WTC11 (cell line): Measurements from ENCODE around the gene IL1RAPL1. TPM values are rescaled to one million over a fixed set of nuclear protein-coding genes. Genes with fewer than 3 reads are reported as not detected.

Experiments used
- ATAC-seq: fragments of 200-7000 bp; cut with Tn5 transposase; 2 replicates; pipeline ENCODE4 v1.10.0; 2021; ENCODE audit warnings: mild to moderate bottlenecking, moderate library complexity
- CTCF ChIA-PET: fragments of 300-600 bp; sonication (Branson Sonifier 250); formaldehyde crosslinking; loops from one replicate; lab custom pipeline; 2021; ENCODE audit warnings: antibody characterized with exemption; lab: Charles Lee
- POLR2A ChIA-PET: fragments of 350-600 bp; sonication (Branson Sonifier 250); formaldehyde crosslinking; loops from one replicate; lab custom pipeline; 2021; ENCODE audit warnings: antibody characterized with exemption; lab: Charles Lee
- DNase-seq: peaks from one replicate; pipeline ENCODE4 v3.0.0; 2021; ENCODE audit warnings: low spot score
- H3K27ac Mint-ChIP-seq: 2 replicates; pipeline ENCODE4 v1.8.0; 2021; ENCODE audit warnings: mixed read lengths
- H3K27me3 Mint-ChIP-seq: 2 replicates; pipeline ENCODE4 v1.8.0; 2021; ENCODE audit warnings: low read depth, mild to moderate bottlenecking, moderate library complexity, mixed read lengths
- H3K36me3 Mint-ChIP-seq: 2 replicates; pipeline ENCODE4 v1.8.0; 2021; ENCODE audit warnings: mixed read lengths
- H3K4me1 Mint-ChIP-seq: 2 replicates; pipeline ENCODE4 v1.8.0; 2022; ENCODE audit warnings: mixed read lengths
- H3K4me3 Mint-ChIP-seq: 2 replicates; pipeline ENCODE4 v1.8.0; 2021; ENCODE audit warnings: mild to moderate bottlenecking, moderate library complexity, mixed read lengths
- H3K9me3 Mint-ChIP-seq: 2 replicates; pipeline ENCODE4 v1.8.0; 2021; ENCODE audit warnings: mixed read lengths
- CBFB ChIP-seq: sonication (generic); formaldehyde crosslinking; IDR thresholded peaks from 2 replicates; pipeline ENCODE4 v1.8.1; 2022; ENCODE audit warnings: mild to moderate bottlenecking, low read depth, missing genetic modification reagents
- ETV6 ChIP-seq: sonication (generic); formaldehyde crosslinking; IDR thresholded peaks from 2 replicates; pipeline ENCODE4 v1.8.1; 2022; ENCODE audit warnings: mild to moderate bottlenecking, missing genetic modification reagents
- RELA ChIP-seq: sonication (generic); formaldehyde crosslinking; IDR thresholded peaks from 2 replicates; pipeline ENCODE4 v1.8.1; 2022; ENCODE audit warnings: missing genetic modification reagents, mild to moderate bottlenecking, borderline replicate concordance
- SMAD3 ChIP-seq: sonication (generic); formaldehyde crosslinking; IDR thresholded peaks from 2 replicates; pipeline ENCODE4 v1.8.0; 2022; ENCODE audit warnings: missing genetic modification reagents, mild to moderate bottlenecking, borderline replicate concordance
- SMAD4 ChIP-seq: sonication (generic); formaldehyde crosslinking; IDR thresholded peaks from 2 replicates; pipeline ENCODE4 v1.8.0; 2022; ENCODE audit warnings: mild to moderate bottlenecking, missing genetic modification reagents
- SP1 ChIP-seq: sonication (generic); formaldehyde crosslinking; conservative IDR thresholded peaks from 2 replicates; pipeline ENCODE4 v1.8.1; 2022; ENCODE audit warnings: missing genetic modification reagents
- ZNF121 ChIP-seq: sonication (generic); formaldehyde crosslinking; IDR thresholded peaks from 2 replicates; pipeline ENCODE4 v1.8.0; 2023; ENCODE audit warnings: missing genetic modification reagents
- ZNF138 ChIP-seq: sonication (generic); formaldehyde crosslinking; conservative IDR thresholded peaks from 2 replicates; pipeline ENCODE4 v1.8.1; 2022; ENCODE audit warnings: mild to moderate bottlenecking, moderate library complexity, missing genetic modification reagents
- ZNF396 ChIP-seq: fragments of 250-450 bp; sonication (Bioruptor Pico); IDR thresholded peaks from 2 replicates; pipeline ENCODE4 v1.8.0; 2021; ENCODE audit warnings: mild to moderate bottlenecking, moderate library complexity, borderline replicate concordance
- ZNF416 ChIP-seq: fragments of 250-450 bp; sonication (Bioruptor Pico); IDR thresholded peaks from 2 replicates; pipeline ENCODE4 v1.9.0; 2021; ENCODE audit warnings: mild to moderate bottlenecking, inconsistent platforms
- total RNA-seq: library from RNA; stranded (reverse); gene quantifications from 3 replicates; pipeline ENCODE4 v1.2.3, GENCODE V29; 2021
- TF ChIP-seq, protein P1 (sequence below): sonication (generic); formaldehyde crosslinking; IDR thresholded peaks from 2 replicates; pipeline ENCODE4 v1.8.1; 2022; ENCODE audit warnings: low read depth, missing genetic modification reagents, borderline replicate concordance
- TF ChIP-seq, protein P2 (sequence below): sonication (generic); formaldehyde crosslinking; IDR thresholded peaks from 2 replicates; pipeline ENCODE4 v1.8.1; 2023; ENCODE audit warnings: mild to moderate bottlenecking, missing genetic modification reagents, moderate library complexity
- TF ChIP-seq, protein P3 (sequence below): sonication (generic); formaldehyde crosslinking; IDR thresholded peaks from 2 replicates; pipeline ENCODE4 v1.8.0; 2023; ENCODE audit warnings: mild to moderate bottlenecking, missing genetic modification reagents
- TF ChIP-seq, protein P4 (sequence below): sonication (generic); formaldehyde crosslinking; IDR thresholded peaks from 2 replicates; pipeline ENCODE4 v1.8.1; 2023; ENCODE audit warnings: mild to moderate bottlenecking, missing genetic modification reagents
- TF ChIP-seq, protein P5 (sequence below): sonication (generic); formaldehyde crosslinking; IDR thresholded peaks from 2 replicates; pipeline ENCODE4 v1.8.1; 2023; ENCODE audit warnings: mild to moderate bottlenecking, moderate library complexity, missing genetic modification reagents
- TF ChIP-seq, protein P6 (sequence below): fragments of 250-450 bp; sonication (Bioruptor Pico); IDR thresholded peaks from 2 replicates; pipeline ENCODE4 v1.9.0; 2021; ENCODE audit warnings: mild to moderate bottlenecking
- TF ChIP-seq, protein P7 (sequence below): fragments of 250-450 bp; sonication (Bioruptor Pico); IDR thresholded peaks from 2 replicates; pipeline ENCODE4 v2.1.2; 2022; ENCODE audit warnings: mild to moderate bottlenecking, moderate library complexity
- TF ChIP-seq, protein P8 (sequence below): fragments of 250-450 bp; sonication (Bioruptor Pico); IDR thresholded peaks from 2 replicates; pipeline ENCODE4 v1.9.0; 2021; ENCODE audit warnings: mild to moderate bottlenecking, borderline replicate concordance

Gene IL1RAPL1
- total RNA-seq, 1 experiment from 2014 or later: 0.13 TPM

DNA sequence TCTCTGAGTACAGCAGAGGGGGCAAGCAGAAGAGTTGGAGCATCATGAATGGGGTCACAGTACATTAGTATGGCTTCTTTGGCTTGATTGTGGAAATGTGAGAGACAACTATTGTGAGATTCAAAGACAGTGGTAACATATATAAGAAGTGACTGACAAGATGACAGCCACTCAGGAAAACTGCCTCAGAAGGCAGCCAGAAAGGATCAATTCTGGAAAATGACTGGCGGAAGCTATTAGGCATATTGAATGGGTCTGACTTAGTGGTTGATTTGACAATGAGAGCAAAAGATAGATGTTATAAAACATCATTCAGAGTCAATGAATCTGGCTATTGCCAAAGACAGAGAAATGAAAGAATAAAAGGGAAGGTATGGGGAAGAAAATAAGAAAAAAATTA lies 1282.6 kb downstream of the IL1RAPL1 start (continued):
- TF ChIP-seq, protein P1, sequence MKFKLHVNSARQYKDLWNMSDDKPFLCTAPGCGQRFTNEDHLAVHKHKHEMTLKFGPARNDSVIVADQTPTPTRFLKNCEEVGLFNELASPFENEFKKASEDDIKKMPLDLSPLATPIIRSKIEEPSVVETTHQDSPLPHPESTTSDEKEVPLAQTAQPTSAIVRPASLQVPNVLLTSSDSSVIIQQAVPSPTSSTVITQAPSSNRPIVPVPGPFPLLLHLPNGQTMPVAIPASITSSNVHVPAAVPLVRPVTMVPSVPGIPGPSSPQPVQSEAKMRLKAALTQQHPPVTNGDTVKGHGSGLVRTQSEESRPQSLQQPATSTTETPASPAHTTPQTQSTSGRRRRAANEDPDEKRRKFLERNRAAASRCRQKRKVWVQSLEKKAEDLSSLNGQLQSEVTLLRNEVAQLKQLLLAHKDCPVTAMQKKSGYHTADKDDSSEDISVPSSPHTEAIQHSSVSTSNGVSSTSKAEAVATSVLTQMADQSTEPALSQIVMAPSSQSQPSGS: no peak
- TF ChIP-seq, protein P2, sequence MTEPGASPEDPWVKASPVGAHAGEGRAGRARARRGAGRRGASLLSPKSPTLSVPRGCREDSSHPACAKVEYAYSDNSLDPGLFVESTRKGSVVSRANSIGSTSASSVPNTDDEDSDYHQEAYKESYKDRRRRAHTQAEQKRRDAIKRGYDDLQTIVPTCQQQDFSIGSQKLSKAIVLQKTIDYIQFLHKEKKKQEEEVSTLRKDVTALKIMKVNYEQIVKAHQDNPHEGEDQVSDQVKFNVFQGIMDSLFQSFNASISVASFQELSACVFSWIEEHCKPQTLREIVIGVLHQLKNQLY (CRISPR knock-in tag): no peak
- no peak for TF ChIP-seq ZNF138 (CRISPR knock-in tag)
- TF ChIP-seq SMAD3 (CRISPR knock-in tag): no peak
- TF ChIP-seq, protein P3, sequence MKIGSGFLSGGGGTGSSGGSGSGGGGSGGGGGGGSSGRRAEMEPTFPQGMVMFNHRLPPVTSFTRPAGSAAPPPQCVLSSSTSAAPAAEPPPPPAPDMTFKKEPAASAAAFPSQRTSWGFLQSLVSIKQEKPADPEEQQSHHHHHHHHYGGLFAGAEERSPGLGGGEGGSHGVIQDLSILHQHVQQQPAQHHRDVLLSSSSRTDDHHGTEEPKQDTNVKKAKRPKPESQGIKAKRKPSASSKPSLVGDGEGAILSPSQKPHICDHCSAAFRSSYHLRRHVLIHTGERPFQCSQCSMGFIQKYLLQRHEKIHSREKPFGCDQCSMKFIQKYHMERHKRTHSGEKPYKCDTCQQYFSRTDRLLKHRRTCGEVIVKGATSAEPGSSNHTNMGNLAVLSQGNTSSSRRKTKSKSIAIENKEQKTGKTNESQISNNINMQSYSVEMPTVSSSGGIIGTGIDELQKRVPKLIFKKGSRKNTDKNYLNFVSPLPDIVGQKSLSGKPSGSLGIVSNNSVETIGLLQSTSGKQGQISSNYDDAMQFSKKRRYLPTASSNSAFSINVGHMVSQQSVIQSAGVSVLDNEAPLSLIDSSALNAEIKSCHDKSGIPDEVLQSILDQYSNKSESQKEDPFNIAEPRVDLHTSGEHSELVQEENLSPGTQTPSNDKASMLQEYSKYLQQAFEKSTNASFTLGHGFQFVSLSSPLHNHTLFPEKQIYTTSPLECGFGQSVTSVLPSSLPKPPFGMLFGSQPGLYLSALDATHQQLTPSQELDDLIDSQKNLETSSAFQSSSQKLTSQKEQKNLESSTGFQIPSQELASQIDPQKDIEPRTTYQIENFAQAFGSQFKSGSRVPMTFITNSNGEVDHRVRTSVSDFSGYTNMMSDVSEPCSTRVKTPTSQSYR (CRISPR knock-in tag): no peak
- TF ChIP-seq SMAD4 (CRISPR knock-in tag): no peak

DNA sequence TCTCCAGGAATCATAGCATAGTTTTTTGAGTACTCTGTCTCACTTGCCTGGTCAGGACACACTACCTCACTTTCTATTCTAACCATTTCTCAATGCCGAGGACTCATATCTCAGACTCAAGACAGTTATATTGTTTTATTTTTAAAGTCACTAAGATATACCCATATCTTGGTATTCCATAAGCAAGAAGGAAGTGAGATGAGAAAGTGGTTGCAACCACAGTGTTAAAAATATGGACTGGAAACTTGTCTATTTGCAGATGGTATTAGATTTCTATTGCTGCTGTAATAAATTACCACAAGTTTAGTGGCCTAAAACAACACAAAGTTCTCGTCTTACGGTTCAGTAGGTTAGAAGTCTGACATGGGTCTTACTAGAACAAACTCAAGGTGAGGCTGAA lies 1283.4 kb downstream of the IL1RAPL1 start:
- no peaks in the 10 kb centered on the region for H3K36me3 Mint-ChIP-seq
- no peak overlapping the region for H3K4me3 Mint-ChIP-seq
- no peaks in the 10 kb centered on the region for H3K27me3 Mint-ChIP-seq
- ChIA-PET POLR2A (no interaction called here), CTCF (no interaction called here)
- DNase-seq: no peak
- no peaks in the 10 kb centered on the region for H3K4me1 Mint-ChIP-seq
- H3K27ac Mint-ChIP-seq: no peak overlapping the region
- ATAC-seq: no peak
- no peaks in the 10 kb centered on the region for H3K9me3 Mint-ChIP-seq
- no peak for TF ChIP-seq ETV6 (CRISPR knock-in tag)
- TF ChIP-seq, protein P4, sequence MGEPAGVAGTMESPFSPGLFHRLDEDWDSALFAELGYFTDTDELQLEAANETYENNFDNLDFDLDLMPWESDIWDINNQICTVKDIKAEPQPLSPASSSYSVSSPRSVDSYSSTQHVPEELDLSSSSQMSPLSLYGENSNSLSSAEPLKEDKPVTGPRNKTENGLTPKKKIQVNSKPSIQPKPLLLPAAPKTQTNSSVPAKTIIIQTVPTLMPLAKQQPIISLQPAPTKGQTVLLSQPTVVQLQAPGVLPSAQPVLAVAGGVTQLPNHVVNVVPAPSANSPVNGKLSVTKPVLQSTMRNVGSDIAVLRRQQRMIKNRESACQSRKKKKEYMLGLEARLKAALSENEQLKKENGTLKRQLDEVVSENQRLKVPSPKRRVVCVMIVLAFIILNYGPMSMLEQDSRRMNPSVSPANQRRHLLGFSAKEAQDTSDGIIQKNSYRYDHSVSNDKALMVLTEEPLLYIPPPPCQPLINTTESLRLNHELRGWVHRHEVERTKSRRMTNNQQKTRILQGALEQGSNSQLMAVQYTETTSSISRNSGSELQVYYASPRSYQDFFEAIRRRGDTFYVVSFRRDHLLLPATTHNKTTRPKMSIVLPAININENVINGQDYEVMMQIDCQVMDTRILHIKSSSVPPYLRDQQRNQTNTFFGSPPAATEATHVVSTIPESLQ (CRISPR knock-in tag): no peak
- TF ChIP-seq, protein P5, sequence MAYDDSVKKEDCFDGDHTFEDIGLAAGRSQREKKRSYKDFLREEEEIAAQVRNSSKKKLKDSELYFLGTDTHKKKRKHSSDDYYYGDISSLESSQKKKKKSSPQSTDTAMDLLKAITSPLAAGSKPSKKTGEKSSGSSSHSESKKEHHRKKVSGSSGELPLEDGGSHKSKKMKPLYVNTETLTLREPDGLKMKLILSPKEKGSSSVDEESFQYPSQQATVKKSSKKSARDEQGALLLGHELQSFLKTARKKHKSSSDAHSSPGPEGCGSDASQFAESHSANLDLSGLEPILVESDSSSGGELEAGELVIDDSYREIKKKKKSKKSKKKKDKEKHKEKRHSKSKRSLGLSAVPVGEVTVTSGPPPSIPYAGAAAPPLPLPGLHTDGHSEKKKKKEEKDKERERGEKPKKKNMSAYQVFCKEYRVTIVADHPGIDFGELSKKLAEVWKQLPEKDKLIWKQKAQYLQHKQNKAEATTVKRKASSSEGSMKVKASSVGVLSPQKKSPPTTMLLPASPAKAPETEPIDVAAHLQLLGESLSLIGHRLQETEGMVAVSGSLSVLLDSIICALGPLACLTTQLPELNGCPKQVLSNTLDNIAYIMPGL: no peak
- no peak for TF ChIP-seq ZNF416 (CRISPR knock-in tag)
- TF ChIP-seq, protein P6, sequence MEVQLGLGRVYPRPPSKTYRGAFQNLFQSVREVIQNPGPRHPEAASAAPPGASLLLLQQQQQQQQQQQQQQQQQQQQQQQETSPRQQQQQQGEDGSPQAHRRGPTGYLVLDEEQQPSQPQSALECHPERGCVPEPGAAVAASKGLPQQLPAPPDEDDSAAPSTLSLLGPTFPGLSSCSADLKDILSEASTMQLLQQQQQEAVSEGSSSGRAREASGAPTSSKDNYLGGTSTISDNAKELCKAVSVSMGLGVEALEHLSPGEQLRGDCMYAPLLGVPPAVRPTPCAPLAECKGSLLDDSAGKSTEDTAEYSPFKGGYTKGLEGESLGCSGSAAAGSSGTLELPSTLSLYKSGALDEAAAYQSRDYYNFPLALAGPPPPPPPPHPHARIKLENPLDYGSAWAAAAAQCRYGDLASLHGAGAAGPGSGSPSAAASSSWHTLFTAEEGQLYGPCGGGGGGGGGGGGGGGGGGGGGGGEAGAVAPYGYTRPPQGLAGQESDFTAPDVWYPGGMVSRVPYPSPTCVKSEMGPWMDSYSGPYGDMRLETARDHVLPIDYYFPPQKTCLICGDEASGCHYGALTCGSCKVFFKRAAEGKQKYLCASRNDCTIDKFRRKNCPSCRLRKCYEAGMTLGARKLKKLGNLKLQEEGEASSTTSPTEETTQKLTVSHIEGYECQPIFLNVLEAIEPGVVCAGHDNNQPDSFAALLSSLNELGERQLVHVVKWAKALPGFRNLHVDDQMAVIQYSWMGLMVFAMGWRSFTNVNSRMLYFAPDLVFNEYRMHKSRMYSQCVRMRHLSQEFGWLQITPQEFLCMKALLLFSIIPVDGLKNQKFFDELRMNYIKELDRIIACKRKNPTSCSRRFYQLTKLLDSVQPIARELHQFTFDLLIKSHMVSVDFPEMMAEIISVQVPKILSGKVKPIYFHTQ: no peak
- TF ChIP-seq SP1 (CRISPR knock-in tag): no peak
- TF ChIP-seq ZNF121: no peak
- TF ChIP-seq ZNF396 (CRISPR knock-in tag): no peak
- TF ChIP-seq, protein P7, sequence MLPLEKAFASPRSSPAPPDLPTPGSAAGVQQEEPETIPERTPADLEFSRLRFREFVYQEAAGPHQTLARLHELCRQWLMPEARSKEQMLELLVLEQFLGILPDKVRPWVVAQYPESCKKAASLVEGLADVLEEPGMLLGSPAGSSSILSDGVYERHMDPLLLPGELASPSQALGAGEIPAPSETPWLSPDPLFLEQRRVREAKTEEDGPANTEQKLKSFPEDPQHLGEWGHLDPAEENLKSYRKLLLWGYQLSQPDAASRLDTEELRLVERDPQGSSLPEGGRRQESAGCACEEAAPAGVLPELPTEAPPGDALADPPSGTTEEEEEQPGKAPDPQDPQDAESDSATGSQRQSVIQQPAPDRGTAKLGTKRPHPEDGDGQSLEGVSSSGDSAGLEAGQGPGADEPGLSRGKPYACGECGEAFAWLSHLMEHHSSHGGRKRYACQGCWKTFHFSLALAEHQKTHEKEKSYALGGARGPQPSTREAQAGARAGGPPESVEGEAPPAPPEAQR (CRISPR knock-in tag): no peak
- no peak for TF ChIP-seq RELA (CRISPR knock-in tag)
- no peak for TF ChIP-seq CBFB
- TF ChIP-seq, protein P8, sequence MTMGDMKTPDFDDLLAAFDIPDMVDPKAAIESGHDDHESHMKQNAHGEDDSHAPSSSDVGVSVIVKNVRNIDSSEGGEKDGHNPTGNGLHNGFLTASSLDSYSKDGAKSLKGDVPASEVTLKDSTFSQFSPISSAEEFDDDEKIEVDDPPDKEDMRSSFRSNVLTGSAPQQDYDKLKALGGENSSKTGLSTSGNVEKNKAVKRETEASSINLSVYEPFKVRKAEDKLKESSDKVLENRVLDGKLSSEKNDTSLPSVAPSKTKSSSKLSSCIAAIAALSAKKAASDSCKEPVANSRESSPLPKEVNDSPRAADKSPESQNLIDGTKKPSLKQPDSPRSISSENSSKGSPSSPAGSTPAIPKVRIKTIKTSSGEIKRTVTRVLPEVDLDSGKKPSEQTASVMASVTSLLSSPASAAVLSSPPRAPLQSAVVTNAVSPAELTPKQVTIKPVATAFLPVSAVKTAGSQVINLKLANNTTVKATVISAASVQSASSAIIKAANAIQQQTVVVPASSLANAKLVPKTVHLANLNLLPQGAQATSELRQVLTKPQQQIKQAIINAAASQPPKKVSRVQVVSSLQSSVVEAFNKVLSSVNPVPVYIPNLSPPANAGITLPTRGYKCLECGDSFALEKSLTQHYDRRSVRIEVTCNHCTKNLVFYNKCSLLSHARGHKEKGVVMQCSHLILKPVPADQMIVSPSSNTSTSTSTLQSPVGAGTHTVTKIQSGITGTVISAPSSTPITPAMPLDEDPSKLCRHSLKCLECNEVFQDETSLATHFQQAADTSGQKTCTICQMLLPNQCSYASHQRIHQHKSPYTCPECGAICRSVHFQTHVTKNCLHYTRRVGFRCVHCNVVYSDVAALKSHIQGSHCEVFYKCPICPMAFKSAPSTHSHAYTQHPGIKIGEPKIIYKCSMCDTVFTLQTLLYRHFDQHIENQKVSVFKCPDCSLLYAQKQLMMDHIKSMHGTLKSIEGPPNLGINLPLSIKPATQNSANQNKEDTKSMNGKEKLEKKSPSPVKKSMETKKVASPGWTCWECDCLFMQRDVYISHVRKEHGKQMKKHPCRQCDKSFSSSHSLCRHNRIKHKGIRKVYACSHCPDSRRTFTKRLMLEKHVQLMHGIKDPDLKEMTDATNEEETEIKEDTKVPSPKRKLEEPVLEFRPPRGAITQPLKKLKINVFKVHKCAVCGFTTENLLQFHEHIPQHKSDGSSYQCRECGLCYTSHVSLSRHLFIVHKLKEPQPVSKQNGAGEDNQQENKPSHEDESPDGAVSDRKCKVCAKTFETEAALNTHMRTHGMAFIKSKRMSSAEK (CRISPR knock-in tag): no peak
